HG02571 (cell line): ENCODE data around the gene GPS2.

Source experiments
- ATAC-seq: cut with Tn5 transposase; IDR thresholded peaks from one replicate; pipeline ENCODE4 v1.9.1; 2021; ENCODE audit warnings: mild to moderate bottlenecking, moderate library complexity; ENCODE audit not compliant: unreplicated experiment

Gene GPS2

GRCh38 chr17:7318121-7318860 is 3.1 kb upstream of the GPS2 start:
- ATAC-seq: no peak

GRCh38 chr17:7317161-7317803 is 2.1 kb upstream of the GPS2 start:
- no peak for ATAC-seq

- ATAC-seq: no peak
Observed at GRCh38 chr17:7315570-7316235, 543 bp upstream of the GPS2 start.

GRCh38 chr17:7313890-7314718 is 1.1 kb downstream of the GPS2 start:
- no peak for ATAC-seq

GRCh38 chr17:7313088-7313889 is 1.9 kb downstream of the GPS2 start:
- ATAC-seq: no peak

- ATAC-seq: no peak
Observed at GRCh38 chr17:7312432-7313087, 2.6 kb downstream of the GPS2 start.

GRCh38 chr17:7311110-7311705 is 4.0 kb downstream of the GPS2 start:
- no peak for ATAC-seq

GRCh38 chr17:7309628-7310027 is 5.5 kb downstream of the GPS2 start:
- ATAC-seq: no peak

GRCh38 chr17:7308625-7309433 is 6.3 kb downstream of the GPS2 start:
- ATAC-seq: no peak

GRCh38 chr17:7307686-7308624 is 7.2 kb downstream of the GPS2 start:
- no peak for ATAC-seq

GRCh38 chr17:7306911-7307685 is 8.1 kb downstream of the GPS2 start, which contains the start of gene EIF5A:
Gene EIF5A (plus strand): TSS chr17:7307628. CDS start chr17:7309636, 2,008 bp downstream.
- peak; percentile 69 for ATAC-seq

- ATAC-seq: no peak
Observed at GRCh38 chr17:7304179-7304578, 11.0 kb downstream of the GPS2 start.

GRCh38 chr17:7296189-7296861 is 18.8 kb downstream of the GPS2 start:
- ATAC-seq: no peak

GRCh38 chr17:7295230-7296180 is 19.7 kb downstream of the GPS2 start:
- ATAC-seq: no peak

- no peak for ATAC-seq
Observed at GRCh38 chr17:7294614-7295153, 20.5 kb downstream of the GPS2 start, which contains the start of gene YBX2. Gene YBX2 (minus strand): TSS chr17:7294639. CDS start chr17:7294500, 139 bp downstream.
